ENCODE results near the gene PRODH2.

The PRODH2 gene

GRCh38 chr19:35812220-35813042 is at the start of gene PRODH2:
TSS of gene PRODH2 (minus strand) at chr19:35812845. CDS start at chr19:35812805, 40 bp downstream.
- no peak for DNase-seq (ENCODE audit: low read depth in 2 of 2)

- no peak for DNase-seq (ENCODE audit: low read depth in 2 of 2)
Observed at GRCh38 chr19:35861640-35862160, 49.1 kb upstream of the PRODH2 start.

- no peak for DNase-seq (ENCODE audit: low read depth in 2 of 2)
Observed at GRCh38 chr19:35860818-35861639, 48.4 kb upstream of the PRODH2 start.

GRCh38 chr19:35860436-35860817 is 47.8 kb upstream of the PRODH2 start:
- no peak for DNase-seq (ENCODE audit: low read depth in 2 of 2)

GRCh38 chr19:35859414-35859813 is 46.8 kb upstream of the PRODH2 start:
- no peak for DNase-seq (ENCODE audit: low read depth in 2 of 2)

- DNase-seq (ENCODE audit: low read depth in 2 of 2) = no peak
Observed at GRCh38 chr19:35858311-35858710, 45.7 kb upstream of the PRODH2 start.

GRCh38 chr19:35856546-35857149 is 44.0 kb upstream of the PRODH2 start, which contains the start of gene KIRREL2:
TSS of gene KIRREL2 (plus strand) at chr19:35856911. CDS start at chr19:35857120, 209 bp downstream.
- no peak for DNase-seq (ENCODE audit: low read depth in 2 of 2)

GRCh38 chr19:35853038-35853756 is 40.6 kb upstream of the PRODH2 start:
- no peak for DNase-seq (ENCODE audit: low read depth in 2 of 2)

GRCh38 chr19:35852029-35852780 is 39.6 kb upstream of the PRODH2 start, which contains the start of gene NPHS1:
TSS of gene NPHS1 (minus strand) at chr19:35852504. CDS start at chr19:35851837, 667 bp downstream.
- DNase-seq (ENCODE audit: low read depth in 2 of 2) = no peak

- no peak for DNase-seq (ENCODE audit: low read depth in 2 of 2)
Observed at GRCh38 chr19:35851213-35852028, 38.8 kb upstream of the PRODH2 start.

- no peak for DNase-seq (ENCODE audit: low read depth in 2 of 2)
Observed at GRCh38 chr19:35848919-35849505, 36.4 kb upstream of the PRODH2 start.

- DNase-seq (ENCODE audit: low read depth in 2 of 2) = no peak
Observed at GRCh38 chr19:35848486-35848885, 35.8 kb upstream of the PRODH2 start.

GRCh38 chr19:35847911-35848310 is 35.3 kb upstream of the PRODH2 start:
- no peak for DNase-seq (ENCODE audit: low read depth in 2 of 2)

- no peak for DNase-seq (ENCODE audit: low read depth in 2 of 2)
Observed at GRCh38 chr19:35846038-35846668, 33.5 kb upstream of the PRODH2 start.

- DNase-seq (ENCODE audit: low read depth in 2 of 2) = no peak
Observed at GRCh38 chr19:35845215-35846037, 32.8 kb upstream of the PRODH2 start.

- DNase-seq (ENCODE audit: low read depth in 2 of 2) = no peak
Observed at GRCh38 chr19:35844482-35845214, 32.0 kb upstream of the PRODH2 start.
